Ishikawa (cell line): ENCODE data around the gene TRUB1.

Experiments
- CEBPB ChIP-seq: IDR thresholded peaks from 2 replicates; pipeline ENCODE4 v1.6.1; 2012
- CREB1 ChIP-seq: IDR thresholded peaks from 2 replicates; pipeline ENCODE4 v1.6.1; 2012; ENCODE audit warnings: low read depth
- EGR1 ChIP-seq: IDR thresholded peaks from 2 replicates; pipeline ENCODE4 v1.6.1; 2012
- EP300 ChIP-seq: IDR thresholded peaks from 2 replicates; pipeline ENCODE4 v1.6.1; 2012; ENCODE audit warnings: borderline replicate concordance
- FOXM1 ChIP-seq: IDR thresholded peaks from 2 replicates; pipeline ENCODE4 v1.6.1; 2012; ENCODE audit warnings: low read depth, borderline replicate concordance
- MAX ChIP-seq: IDR thresholded peaks from 2 replicates; pipeline ENCODE4 v1.6.1; 2012
- NFIC ChIP-seq: IDR thresholded peaks from 2 replicates; pipeline ENCODE4 v1.6.1; 2012
- RAD21 ChIP-seq: IDR thresholded peaks from 2 replicates; pipeline ENCODE4 v1.6.1; 2012; ENCODE audit warnings: low read depth
- TAF1 ChIP-seq: IDR thresholded peaks from 2 replicates; pipeline ENCODE4 v1.6.1; 2012; ENCODE audit warnings: low read depth, mild to moderate bottlenecking
- TCF12 ChIP-seq: IDR thresholded peaks from 2 replicates; pipeline ENCODE4 v1.6.1; 2012; ENCODE audit warnings: low read depth
- TEAD4 ChIP-seq: IDR thresholded peaks from 2 replicates; pipeline ENCODE4 v1.6.1; 2012
- USF1 ChIP-seq: IDR thresholded peaks from 2 replicates; pipeline ENCODE4 v1.6.1; 2012
- YY1 ChIP-seq: IDR thresholded peaks from 2 replicates; pipeline ENCODE4 v1.6.1; 2012; ENCODE audit warnings: low read depth
- ZBTB7A ChIP-seq: IDR thresholded peaks from 2 replicates; pipeline ENCODE4 v1.6.1; 2012; ENCODE audit warnings: low read depth
- TF ChIP-seq, protein P1 (sequence below): IDR thresholded peaks from 2 replicates; pipeline ENCODE4 v1.6.1; 2012; ENCODE audit warnings: low read depth, mild to moderate bottlenecking

TRUB1 gene

DNA sequence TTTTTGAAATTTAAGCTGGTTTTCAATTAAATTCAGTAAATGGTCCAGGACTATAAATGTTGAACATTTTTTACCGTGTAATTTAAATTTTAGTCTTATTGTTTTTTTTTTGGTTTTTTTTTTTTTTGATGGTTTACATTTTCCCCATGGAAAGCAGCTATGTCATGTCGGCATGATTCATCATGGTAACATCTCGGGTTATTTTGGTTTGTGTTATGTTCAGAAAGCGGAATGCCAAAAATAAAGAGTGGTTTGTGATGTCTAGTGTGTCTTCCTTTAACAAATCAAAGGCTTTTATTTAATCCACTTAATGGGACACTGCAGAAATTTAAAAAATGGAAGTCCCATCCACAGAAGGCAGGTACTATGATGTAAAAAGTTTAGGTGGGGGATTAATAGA, 58.5 kb downstream of the TRUB1 start:
- TF ChIP-seq MAX = no peak
- no peak for TF ChIP-seq RAD21
- TF ChIP-seq ZBTB7A = no peak
- no peak for TF ChIP-seq FOXM1
- no peak for TF ChIP-seq EGR1
- TF ChIP-seq CEBPB = no peak
- no peak for TF ChIP-seq NFIC
- no peak for TF ChIP-seq YY1
- TF ChIP-seq CREB1 = no peak
- TF ChIP-seq TAF1 = no peak
- TF ChIP-seq EP300 = no peak

DNA sequence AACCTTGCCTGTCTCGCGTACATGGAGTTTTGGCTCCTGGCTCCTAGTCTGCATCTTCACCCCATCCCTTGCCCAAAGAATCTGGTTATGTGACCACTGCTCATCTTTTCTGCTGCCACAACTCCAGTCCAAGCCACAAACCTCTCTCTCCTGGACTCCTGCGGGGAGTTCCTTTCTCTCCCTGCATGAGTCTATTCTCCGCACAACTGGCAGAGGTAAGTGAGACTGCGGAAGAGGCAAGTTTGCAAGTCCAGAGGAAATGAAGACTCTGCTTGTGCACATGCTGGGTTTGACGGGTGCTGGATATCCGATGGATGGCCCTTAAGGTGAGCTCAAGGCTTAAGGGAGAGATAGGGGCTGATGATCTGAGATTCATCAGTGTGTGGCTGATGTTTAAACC, 61.0 kb downstream of the TRUB1 start:
- TF ChIP-seq USF1 (no peak), TEAD4 (no peak), TAF1 (no peak), ZBTB7A (no peak), YY1 (no peak), RAD21 (no peak), FOXM1 (no peak), MAX (no peak), TCF12 (no peak), NFIC (no peak), CREB1 (no peak), EGR1 (no peak), EP300 (no peak), CEBPB (no peak)
- TF ChIP-seq, protein P1, sequence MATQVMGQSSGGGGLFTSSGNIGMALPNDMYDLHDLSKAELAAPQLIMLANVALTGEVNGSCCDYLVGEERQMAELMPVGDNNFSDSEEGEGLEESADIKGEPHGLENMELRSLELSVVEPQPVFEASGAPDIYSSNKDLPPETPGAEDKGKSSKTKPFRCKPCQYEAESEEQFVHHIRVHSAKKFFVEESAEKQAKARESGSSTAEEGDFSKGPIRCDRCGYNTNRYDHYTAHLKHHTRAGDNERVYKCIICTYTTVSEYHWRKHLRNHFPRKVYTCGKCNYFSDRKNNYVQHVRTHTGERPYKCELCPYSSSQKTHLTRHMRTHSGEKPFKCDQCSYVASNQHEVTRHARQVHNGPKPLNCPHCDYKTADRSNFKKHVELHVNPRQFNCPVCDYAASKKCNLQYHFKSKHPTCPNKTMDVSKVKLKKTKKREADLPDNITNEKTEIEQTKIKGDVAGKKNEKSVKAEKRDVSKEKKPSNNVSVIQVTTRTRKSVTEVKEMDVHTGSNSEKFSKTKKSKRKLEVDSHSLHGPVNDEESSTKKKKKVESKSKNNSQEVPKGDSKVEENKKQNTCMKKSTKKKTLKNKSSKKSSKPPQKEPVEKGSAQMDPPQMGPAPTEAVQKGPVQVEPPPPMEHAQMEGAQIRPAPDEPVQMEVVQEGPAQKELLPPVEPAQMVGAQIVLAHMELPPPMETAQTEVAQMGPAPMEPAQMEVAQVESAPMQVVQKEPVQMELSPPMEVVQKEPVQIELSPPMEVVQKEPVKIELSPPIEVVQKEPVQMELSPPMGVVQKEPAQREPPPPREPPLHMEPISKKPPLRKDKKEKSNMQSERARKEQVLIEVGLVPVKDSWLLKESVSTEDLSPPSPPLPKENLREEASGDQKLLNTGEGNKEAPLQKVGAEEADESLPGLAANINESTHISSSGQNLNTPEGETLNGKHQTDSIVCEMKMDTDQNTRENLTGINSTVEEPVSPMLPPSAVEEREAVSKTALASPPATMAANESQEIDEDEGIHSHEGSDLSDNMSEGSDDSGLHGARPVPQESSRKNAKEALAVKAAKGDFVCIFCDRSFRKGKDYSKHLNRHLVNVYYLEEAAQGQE = no peak

- TF ChIP-seq RAD21 (no peak), USF1 (no peak), TCF12 (no peak), EP300 (no peak), TEAD4 (no peak), NFIC (no peak), YY1 (no peak), ZBTB7A (no peak), CREB1 (no peak), CEBPB (no peak), FOXM1 (no peak), TAF1 (no peak), EGR1 (no peak), MAX (no peak)
- TF ChIP-seq, protein P1 = no peak
Observed at GRCh38 chr10:115001506-115002381, 63.7 kb downstream of the TRUB1 start.

GRCh38 chr10:115003396-115003795, 65.4 kb downstream of the TRUB1 start:
- TF ChIP-seq RAD21 = no peak
- no peak for TF ChIP-seq CREB1
- TF ChIP-seq ZBTB7A = no peak
- no peak for TF ChIP-seq TCF12
- no peak for TF ChIP-seq CEBPB
- TF ChIP-seq FOXM1 = no peak
- TF ChIP-seq NFIC = no peak
- no peak for TF ChIP-seq MAX
- TF ChIP-seq USF1 = no peak
- no peak for TF ChIP-seq TAF1
- no peak for TF ChIP-seq YY1
- no peak for TF ChIP-seq EP300
- TF ChIP-seq, protein P1 = no peak
- TF ChIP-seq TEAD4 = no peak
- no peak for TF ChIP-seq EGR1
